SU-DHL-6 (cell line): Measurements from ENCODE around the gene NFE2L3.

Experiments used
- H2AFZ ChIP-seq: fragments of 200-600 bp; sonication (generic); 2 replicates; pipeline ENCODE4 v1.6.1; 2014; ENCODE audit warnings: low read depth, mild to moderate bottlenecking, moderate library complexity, mixed read lengths, antibody characterized with exemption, low read length; ENCODE audit not compliant: severe bottlenecking
- H3F3A ChIP-seq: fragments of 200-600 bp; shearing (Covaris generic); 2 replicates; pipeline ENCODE4 v1.6.0; 2016; ENCODE audit warnings: antibody characterized with exemption, mild to moderate bottlenecking; ENCODE audit not compliant: insufficient read depth
- H3K27ac ChIP-seq: fragments of 200-600 bp; sonication (generic); 2 replicates; pipeline ENCODE4 v1.5.1; 2016; ENCODE audit warnings: low read depth, mild to moderate bottlenecking, low read length, moderate library complexity, mixed read lengths
- H3K27me3 ChIP-seq: fragments of 200-600 bp; sonication (generic), shearing (Covaris generic); 2 replicates; pipeline ENCODE4 v1.6.0; 2014; ENCODE audit warnings: mild to moderate bottlenecking, low read length
- H3K36me3 ChIP-seq: fragments of 200-600 bp; sonication (generic); 2 replicates; pipeline ENCODE4 v1.6.1; 2014; ENCODE audit warnings: mild to moderate bottlenecking, low read length, mixed read lengths
- H3K4me2 ChIP-seq: fragments of 300-600, 200-600 bp; shearing (Covaris generic), sonication (generic); 2 replicates; pipeline ENCODE4 v1.6.0; 2014; ENCODE audit warnings: low read length, low read depth, mild to moderate bottlenecking; ENCODE audit not compliant: poor library complexity, severe bottlenecking
- H3K4me3 ChIP-seq: fragments of 200-600 bp; sonication (generic); 2 replicates; pipeline ENCODE4 v1.5.1; 2014; ENCODE audit warnings: antibody characterized with exemption, low read length, mild to moderate bottlenecking, mixed read lengths; ENCODE audit not compliant: insufficient read depth, poor library complexity, severe bottlenecking
- H3K79me2 ChIP-seq: fragments of 200-600 bp; sonication (generic); 2 replicates; pipeline ENCODE4 v1.6.1; 2014; ENCODE audit warnings: mild to moderate bottlenecking, low read length, moderate library complexity; ENCODE audit not compliant: insufficient read depth
- H3K9ac ChIP-seq: fragments of 200-600 bp; sonication (generic); 2 replicates; pipeline ENCODE4 v1.7.0; 2014; ENCODE audit warnings: mild to moderate bottlenecking, low read length
- H3K9me2 ChIP-seq: fragments of 200-600 bp; sonication (generic); replicated peaks from 2 replicates; pipeline ENCODE4 v1.6.1; 2014; ENCODE audit warnings: low read length; ENCODE audit not compliant: insufficient read depth
- H3K9me3 ChIP-seq: fragments of 200-600 bp; sonication (generic); 2 replicates; pipeline ENCODE4 v1.6.1; 2014; ENCODE audit warnings: low read length, mixed read lengths; ENCODE audit not compliant: insufficient read depth
- H4K20me1 ChIP-seq: fragments of 200-600 bp; sonication (generic); 2 replicates; pipeline ENCODE4 v1.6.1; 2014; ENCODE audit warnings: low read depth, mild to moderate bottlenecking, antibody characterized with exemption, low read length, moderate library complexity, mixed read lengths
- CTCF ChIP-seq: fragments of 200-600 bp; sonication (generic); IDR thresholded peaks from one replicate; pipeline ENCODE4 v1.5.1; 2017; ENCODE audit warnings: antibody characterized with exemption, mild to moderate bottlenecking, low read length, moderate library complexity; ENCODE audit not compliant: insufficient read depth, poor library complexity, severe bottlenecking
- EZH2phosphoT487 ChIP-seq: fragments of 200-600 bp; sonication (generic), shearing (Covaris generic); conservative IDR thresholded peaks from 2 replicates; pipeline ENCODE4 v1.6.1; 2018; ENCODE audit warnings: mild to moderate bottlenecking, antibody characterized with exemption, low read length, moderate library complexity, mixed read lengths

NFE2L3 gene

GRCh38 chr7:26156451-26157420, 4.7 kb downstream of the NFE2L3 start:
- Histone ChIP-seq H3K79me2 (no peaks in the 10 kb centered on the region), H3K4me3 (no peak overlapping the region), H3K4me2 (peak overlapping the region; percentile 50), H3K9ac (peak overlapping the region; percentile 23), H2AFZ (peak overlapping the region; percentile 11), H3K27me3 (no peaks in the 10 kb centered on the region), H3F3A (peaks cover 4% of the 10 kb centered on the region; the same call in 1 of the 2 replicates), H3K36me3 (no peaks in the 10 kb centered on the region), H4K20me1 (no peaks in the 10 kb centered on the region), H3K9me2 (no peaks in the 10 kb centered on the region), H3K27ac (no peak overlapping the region), H3K9me3 (no peaks in the 10 kb centered on the region)
- TF ChIP-seq EZH2phosphoT487 (no peak), CTCF (no peak)

GRCh38 chr7:26157520-26158105, 5.6 kb downstream of the NFE2L3 start:
- Histone ChIP-seq H3K9ac (no peak overlapping the region), H3K4me3 (no peak overlapping the region), H3K36me3 (no peaks in the 10 kb centered on the region), H3K79me2 (no peaks in the 10 kb centered on the region), H3K9me3 (no peaks in the 10 kb centered on the region), H3K27me3 (no peaks in the 10 kb centered on the region), H3K27ac (no peak overlapping the region), H3K9me2 (no peaks in the 10 kb centered on the region), H2AFZ (no peak overlapping the region), H4K20me1 (no peaks in the 10 kb centered on the region), H3F3A (peaks cover 4% of the 10 kb centered on the region; the same call in 1 of the 2 replicates), H3K4me2 (peak overlapping the region; percentile 50)
- no peak for TF ChIP-seq EZH2phosphoT487

GRCh38 chr7:26159243-26159642, 7.2 kb downstream of the NFE2L3 start:
- TF ChIP-seq CTCF, result no peak
- no peak for TF ChIP-seq EZH2phosphoT487
- H2AFZ ChIP-seq, result no peak overlapping the region
- H3K27me3 ChIP-seq, result no peaks in the 10 kb centered on the region
- H3K36me3 ChIP-seq, result no peaks in the 10 kb centered on the region
- H3K9ac ChIP-seq, result no peak overlapping the region
- H3F3A ChIP-seq, result peaks cover 4% of the 10 kb centered on the region; the same call in 1 of the 2 replicates
- H3K4me2 ChIP-seq, result no peak overlapping the region
- no peaks in the 10 kb centered on the region for H3K9me2 ChIP-seq
- H4K20me1 ChIP-seq, result no peaks in the 10 kb centered on the region
- H3K4me3 ChIP-seq, result no peak overlapping the region
- no peaks in the 10 kb centered on the region for H3K9me3 ChIP-seq
- no peaks in the 10 kb centered on the region for H3K79me2 ChIP-seq
- no peak overlapping the region for H3K27ac ChIP-seq

GRCh38 chr7:26160896-26161295, 8.9 kb downstream of the NFE2L3 start:
- H3K9ac ChIP-seq, result no peak overlapping the region
- no peak overlapping the region for H2AFZ ChIP-seq
- no peaks in the 10 kb centered on the region for H3K27me3 ChIP-seq
- 0 out of 2 replicates have a peak, but pooled peaks cover 4% of the 10 kb centered on the region for H3F3A ChIP-seq
- H3K4me3 ChIP-seq, result no peak overlapping the region
- H3K79me2 ChIP-seq, result no peaks in the 10 kb centered on the region
- H4K20me1 ChIP-seq, result no peaks in the 10 kb centered on the region
- no peak overlapping the region for H3K4me2 ChIP-seq
- no peaks in the 10 kb centered on the region for H3K9me2 ChIP-seq
- TF ChIP-seq EZH2phosphoT487 (no peak), CTCF (no peak)
- H3K27ac ChIP-seq, result no peak overlapping the region
- H3K36me3 ChIP-seq, result no peaks in the 10 kb centered on the region
- no peaks in the 10 kb centered on the region for H3K9me3 ChIP-seq
